Neutrophil (primary cell): ENCODE results near the gene BLCAP.

Experiments used
- H3K27ac ChIP-seq: fragments of 200-600 bp; sonication (generic); 2 replicates; pipeline ENCODE4 v1.5.1; 2016; ENCODE audit warnings: mild to moderate bottlenecking, moderate library complexity
- H3K27me3 ChIP-seq: fragments of 200-600 bp; sonication (generic); 2 replicates; pipeline ENCODE4 v1.6.0; 2016; ENCODE audit warnings: mild to moderate bottlenecking
- H3K36me3 ChIP-seq: fragments of 200-600 bp; sonication (generic); 2 replicates; pipeline ENCODE4 v1.5.1; 2017
- H3K4me1 ChIP-seq, 2 experiments: fragments of 200-600 bp in 1 of 2; sonication (generic) in 1 of 2; 1 replicate in 1 of 2; 2 replicates in 1 of 2; pipeline versions ENCODE4 v1.5.1 to v1.6.1; 2013 to 2016; ENCODE audit warnings: low read depth in 1 of 2, low read length in 1 of 2, mild to moderate bottlenecking in 1 of 2, moderate library complexity in 1 of 2; ENCODE audit not compliant: control insufficient read depth in 1 of 2, insufficient read depth in 1 of 2
- H3K4me3 ChIP-seq, 2 experiments: fragments of 200-600 bp in 1 of 2; sonication (generic) in 1 of 2; 1 replicate in 1 of 2; 2 replicates in 1 of 2; pipeline ENCODE4 v1.5.1; 2013 to 2016; ENCODE audit warnings: low read depth in 1 of 2, low read length in 1 of 2, mild to moderate bottlenecking in 1 of 2, moderate library complexity in 1 of 2
- H3K9me3 ChIP-seq: fragments of 200-600 bp; sonication (generic); 2 replicates; pipeline ENCODE4 v1.5.1; 2016
- CTCF ChIP-seq: fragments of 200-600 bp; sonication (generic); IDR thresholded peaks from 2 replicates; pipeline ENCODE4 v1.5.1; 2016; ENCODE audit warnings: antibody characterized with exemption

Gene BLCAP

GRCh38 chr20:37518606-37519507 lies 8.8 kb downstream of the BLCAP start:
- Histone ChIP-seq H3K4me3 (no peak overlapping the region), H3K27me3 (peaks cover 34% of the 10 kb centered on the region), H3K36me3 (peaks cover 34% of the 10 kb centered on the region), H3K27ac (no peak overlapping the region), H3K4me1 (peaks cover 10 to 15% of the 10 kb centered on the region in 2 experiments), H3K9me3 (peaks cover 6% of the 10 kb centered on the region)
- TF ChIP-seq CTCF = no peak

GRCh38 chr20:37518059-37518458 lies 9.6 kb downstream of the BLCAP start:
- no peak for TF ChIP-seq CTCF
- H3K27ac ChIP-seq = no peak overlapping the region
- H3K36me3 ChIP-seq = peaks cover 42% of the 10 kb centered on the region
- peaks cover 34% of the 10 kb centered on the region for H3K27me3 ChIP-seq
- H3K4me3 ChIP-seq = no peak overlapping the region
- H3K4me1 ChIP-seq = peaks cover 10 to 11% of the 10 kb centered on the region in 2 experiments
- peaks cover 6% of the 10 kb centered on the region for H3K9me3 ChIP-seq

GRCh38 chr20:37516811-37517750 lies 10.6 kb downstream of the BLCAP start:
- TF ChIP-seq CTCF = no peak
- peaks cover 45% of the 10 kb centered on the region for H3K36me3 ChIP-seq
- peaks cover 26% of the 10 kb centered on the region for H3K27me3 ChIP-seq
- peaks cover 10 to 11% of the 10 kb centered on the region in 2 experiments for H3K4me1 ChIP-seq
- H3K4me3 ChIP-seq = no peak overlapping the region
- peaks cover 6% of the 10 kb centered on the region for H3K9me3 ChIP-seq
- H3K27ac ChIP-seq = no peak overlapping the region

- H3K36me3 ChIP-seq = peaks cover 49% of the 10 kb centered on the region
Measured at GRCh38 chr20:37515876-37516275, 11.8 kb downstream of the BLCAP start.

More at GRCh38 chr20:37515876-37516275, 11.8 kb downstream of the BLCAP start:
- Histone ChIP-seq H3K27ac (no peak overlapping the region), H3K27me3 (peaks cover 14% of the 10 kb centered on the region), H3K4me3 (no peak overlapping the region), H3K9me3 (no peaks in the 10 kb centered on the region), H3K4me1 (peaks cover under 1 to 1% of the 10 kb centered on the region in 2 experiments)
- TF ChIP-seq CTCF = no peak
